OCI-LY1 (cell line): ENCODE measurements around the gene ALPI.

Experiments
- H2AFZ ChIP-seq: fragments of 200-600 bp; sonication (generic), shearing (Covaris generic); 2 replicates; pipeline ENCODE4 v1.6.0; 2014; ENCODE audit warnings: antibody characterized with exemption, mild to moderate bottlenecking, low read length
- H3F3A ChIP-seq: fragments of 200-600 bp; sonication (generic), shearing (Covaris generic); 2 replicates; pipeline ENCODE4 v1.6.0; 2014; ENCODE audit warnings: mild to moderate bottlenecking, antibody characterized with exemption, low read length, moderate library complexity; ENCODE audit not compliant: insufficient read depth
- H3K27ac ChIP-seq: fragments of 200-600 bp; sonication (generic); 2 replicates; pipeline ENCODE4 v1.5.1; 2014; ENCODE audit warnings: low read length, mixed run types, mild to moderate bottlenecking, low read depth; ENCODE audit not compliant: poor library complexity, severe bottlenecking
- H3K27me3 ChIP-seq: fragments of 200-600 bp; sonication (generic); 2 replicates; pipeline ENCODE4 v1.6.0; 2014; ENCODE audit warnings: antibody characterized with exemption, mild to moderate bottlenecking, low read length, moderate library complexity; ENCODE audit not compliant: insufficient read depth
- H3K36me3 ChIP-seq: fragments of 200-600 bp; sonication (generic); 2 replicates; pipeline ENCODE4 v1.6.1; 2014; ENCODE audit warnings: mild to moderate bottlenecking, antibody characterized with exemption, low read length, moderate library complexity, mixed read lengths; ENCODE audit not compliant: insufficient read depth
- H3K4me1 ChIP-seq: fragments of 200-600 bp; sonication (generic); 2 replicates; pipeline ENCODE4 v1.5.1; 2014; ENCODE audit warnings: mild to moderate bottlenecking, low read length, moderate library complexity; ENCODE audit not compliant: insufficient read depth, severe bottlenecking
- H3K4me2 ChIP-seq: fragments of 200-600 bp; sonication (generic), shearing (Covaris generic); 2 replicates; pipeline ENCODE4 v1.6.1; 2014; ENCODE audit warnings: low read length
- H3K4me3 ChIP-seq: fragments of 200-600 bp; sonication (generic); 2 replicates; pipeline ENCODE4 v1.5.1; 2014; ENCODE audit warnings: low read length, low read depth, mild to moderate bottlenecking, mixed read lengths; ENCODE audit not compliant: poor library complexity, severe bottlenecking
- H3K79me2 ChIP-seq: fragments of 200-600 bp; shearing (Covaris generic); 2 replicates; pipeline ENCODE4 v1.6.1; 2016; ENCODE audit warnings: mixed run types, low read length, mixed read lengths; ENCODE audit not compliant: insufficient read depth
- H3K9ac ChIP-seq: fragments of 200-600 bp; sonication (generic), shearing (Covaris generic); 2 replicates; pipeline ENCODE4 v1.6.1; 2014; ENCODE audit warnings: mild to moderate bottlenecking, low read length, mixed read lengths
- H3K9me2 ChIP-seq: fragments of 200-600 bp; sonication (generic), shearing (Covaris generic); 2 replicates; pipeline ENCODE4 v1.6.1; 2014; ENCODE audit warnings: low read depth, mild to moderate bottlenecking, low read length, mixed read lengths
- H3K9me3 ChIP-seq: fragments of 200-600 bp; shearing (Covaris generic); 2 replicates; pipeline ENCODE4 v1.6.1; 2014; ENCODE audit warnings: low read length, mixed read lengths
- H4K20me1 ChIP-seq: fragments of 200-600 bp; sonication (generic), shearing (Covaris generic); 2 replicates; pipeline ENCODE4 v1.6.0; 2016; ENCODE audit warnings: mild to moderate bottlenecking, low read length; ENCODE audit not compliant: insufficient read depth
- CTCF ChIP-seq: fragments of 200-600 bp; sonication (generic), shearing (Covaris generic); IDR thresholded peaks from 2 replicates; pipeline ENCODE4 v1.5.1; 2017; ENCODE audit warnings: mild to moderate bottlenecking, antibody characterized with exemption, low read length, moderate library complexity, mixed read lengths
- EZH2 ChIP-seq: fragments of 200-600 bp; sonication (generic), shearing (Covaris generic); IDR thresholded peaks from 2 replicates; pipeline ENCODE4 v1.8.0; 2017; ENCODE audit warnings: borderline replicate concordance, mixed run types, mild to moderate bottlenecking, antibody characterized with exemption, low read length, moderate library complexity, mixed read lengths

ALPI gene

GRCh38 chr2:232506709-232507108, 50.8 kb downstream of the ALPI start:
- H3K4me3 ChIP-seq = no peak overlapping the region
- no peak overlapping the region for H2AFZ ChIP-seq
- no peaks in the 10 kb centered on the region for H3K9me3 ChIP-seq
- no peak overlapping the region for H3K27ac ChIP-seq
- H3K9me2 ChIP-seq = no peaks in the 10 kb centered on the region
- TF ChIP-seq EZH2 = no peak
- no peak for TF ChIP-seq CTCF
- H3K4me1 ChIP-seq = no peaks in the 10 kb centered on the region
- H3K9ac ChIP-seq = no peak overlapping the region
- no peaks in the 10 kb centered on the region for H3F3A ChIP-seq
- no peaks in the 10 kb centered on the region for H3K36me3 ChIP-seq
- no peaks in the 10 kb centered on the region for H3K27me3 ChIP-seq
- no peaks in the 10 kb centered on the region for H4K20me1 ChIP-seq
- H3K4me2 ChIP-seq = no peak overlapping the region
- H3K79me2 ChIP-seq = no peaks in the 10 kb centered on the region

- Histone ChIP-seq H3K9me3 (no peaks in the 10 kb centered on the region), H3K27me3 (no peaks in the 10 kb centered on the region), H3K79me2 (no peaks in the 10 kb centered on the region), H3K4me1 (no peaks in the 10 kb centered on the region), H4K20me1 (no peaks in the 10 kb centered on the region), H3F3A (no peaks in the 10 kb centered on the region), H3K9ac (no peak overlapping the region), H3K27ac (no peak overlapping the region), H3K4me2 (no peak overlapping the region), H3K4me3 (no peak overlapping the region), H3K9me2 (no peaks in the 10 kb centered on the region), H2AFZ (no peak overlapping the region), H3K36me3 (no peaks in the 10 kb centered on the region)
- no peak for TF ChIP-seq CTCF
- no peak for TF ChIP-seq EZH2
These were observed 52.3 kb downstream of the ALPI start for GRCh38 chr2:232508251-232508650.
